ENCODE results near the gene AKR7A2.

AKR7A2 gene

GRCh38 chr1:19337289-19337688 lies 25.3 kb upstream of the AKR7A2 start:
- Histone ChIP-seq H3K4me2 (ENCODE audit: low read length) (no peak overlapping the region), H3K27ac (ENCODE audit: low read depth, low read length) (no peak overlapping the region)

GRCh38 chr1:19336543-19336942 lies 24.6 kb upstream of the AKR7A2 start:
- no peak overlapping the region for H3K27ac ChIP-seq (ENCODE audit: low read depth, low read length)
- H3K27me3 ChIP-seq (ENCODE audit: control insufficient read depth, low read length): no peaks in the 10 kb centered on the region
- no peaks in the 10 kb centered on the region for H3K9me3 ChIP-seq (ENCODE audit: control insufficient read depth, insufficient read depth, low read length)
- no peak for TF ChIP-seq CTCF (IDR thresholded peaks at IDR 0.05; ENCODE audit: low read depth, low read length, poor library complexity, severe bottlenecking)
- no peak for TF ChIP-seq EZH2phosphoT487 (IDR thresholded peaks at IDR 0.05; ENCODE audit: borderline replicate concordance, low read length)
- H3F3A ChIP-seq (ENCODE audit: control insufficient read depth, insufficient read depth): no peaks in the 10 kb centered on the region
- H3K79me2 ChIP-seq (ENCODE audit: control insufficient read depth, low read length): no peaks in the 10 kb centered on the region; the same call in 1 of the 2 replicates
- no peak overlapping the region for H3K4me3 ChIP-seq (ENCODE audit: low read length)
- H4K20me1 ChIP-seq (ENCODE audit: control insufficient read depth, insufficient read depth, low read depth, low read length): no peaks in the 10 kb centered on the region
- no peak overlapping the region for H3K4me2 ChIP-seq (ENCODE audit: low read length)
- peaks cover 6% of the 10 kb centered on the region for H3K36me3 ChIP-seq (ENCODE audit: control insufficient read depth, low read length)
- H3K4me1 ChIP-seq (ENCODE audit: control insufficient read depth, low read length): peaks cover 6% of the 10 kb centered on the region
- H3K9me2 ChIP-seq (replicated peaks; ENCODE audit: control insufficient read depth, low read length): no peaks in the 10 kb centered on the region

More at GRCh38 chr1:19337289-19337688, 25.3 kb upstream of the AKR7A2 start:
- no peaks in the 10 kb centered on the region; the same call in 1 of the 2 replicates for H3K79me2 ChIP-seq (ENCODE audit: control insufficient read depth, low read length)
- peaks cover 6% of the 10 kb centered on the region for H3K36me3 ChIP-seq (ENCODE audit: control insufficient read depth, low read length)
- no peaks in the 10 kb centered on the region for H3K9me2 ChIP-seq (replicated peaks; ENCODE audit: control insufficient read depth, low read length)
- peaks cover 4% of the 10 kb centered on the region; the same call in 1 of the 2 replicates for H4K20me1 ChIP-seq (ENCODE audit: control insufficient read depth, insufficient read depth, low read depth, low read length)
- H3K4me1 ChIP-seq (ENCODE audit: control insufficient read depth, low read length): peaks cover 10% of the 10 kb centered on the region
- no peak for TF ChIP-seq EZH2phosphoT487 (IDR thresholded peaks at IDR 0.05; ENCODE audit: borderline replicate concordance, low read length)
- TF ChIP-seq CTCF (IDR thresholded peaks at IDR 0.05; ENCODE audit: low read depth, low read length, poor library complexity, severe bottlenecking): no peak
- no peaks in the 10 kb centered on the region for H3F3A ChIP-seq (ENCODE audit: control insufficient read depth, insufficient read depth)
- no peaks in the 10 kb centered on the region for H3K9me3 ChIP-seq (ENCODE audit: control insufficient read depth, insufficient read depth, low read length)
- no peaks in the 10 kb centered on the region for H3K27me3 ChIP-seq (ENCODE audit: control insufficient read depth, low read length)
- H3K4me3 ChIP-seq (ENCODE audit: low read length): no peak overlapping the region

GRCh38 chr1:19333587-19334354 lies 21.8 kb upstream of the AKR7A2 start:
- H3K79me2 ChIP-seq (ENCODE audit: control insufficient read depth, low read length): no peaks in the 10 kb centered on the region
- no peaks in the 10 kb centered on the region for H3K36me3 ChIP-seq (ENCODE audit: control insufficient read depth, low read length)
- H3K4me2 ChIP-seq (ENCODE audit: low read length): no peak overlapping the region
- H3K27me3 ChIP-seq (ENCODE audit: control insufficient read depth, low read length): no peaks in the 10 kb centered on the region
- no peak overlapping the region for H3K4me3 ChIP-seq (ENCODE audit: low read length)
- no peaks in the 10 kb centered on the region for H3K9me3 ChIP-seq (ENCODE audit: control insufficient read depth, insufficient read depth, low read length)
- no peaks in the 10 kb centered on the region for H4K20me1 ChIP-seq (ENCODE audit: control insufficient read depth, insufficient read depth, low read depth, low read length)
- H3K4me1 ChIP-seq (ENCODE audit: control insufficient read depth, low read length): no peaks in the 10 kb centered on the region
- TF ChIP-seq CTCF (IDR thresholded peaks at IDR 0.05; ENCODE audit: low read depth, low read length, poor library complexity, severe bottlenecking): no peak
- H3K27ac ChIP-seq (ENCODE audit: low read depth, low read length): no peak overlapping the region
- no peaks in the 10 kb centered on the region for H3F3A ChIP-seq (ENCODE audit: control insufficient read depth, insufficient read depth)
- H3K9me2 ChIP-seq (replicated peaks; ENCODE audit: control insufficient read depth, low read length): no peaks in the 10 kb centered on the region

Data from DOHH2 (cell line).